OCI-LY7 (cell line): ENCODE data around the gene CHD2. TPM values are rescaled to one million over a fixed set of nuclear protein-coding genes. Genes with fewer than 3 reads are reported as not detected.
A peak's percentile ranks its signal among the peaks of the same experiment; 100 is the strongest.

Experiments
- BruUV-seq: library from RNA; stranded (reverse); fragments of 400-500 nt; replicated peaks from 2 replicates; lab custom pipeline; 2021; lab: Mats Ljungman, UMichigan
- CTCF ChIA-PET: fragments of 300-600 bp; sonication (Branson Sonifier 250); formaldehyde crosslinking; loops from one replicate; lab custom pipeline; 2022; ENCODE audit warnings: antibody characterized with exemption; ENCODE audit not compliant: unreplicated experiment; lab: Charles Lee
- POLR2A ChIA-PET: fragments of 300-600 bp; sonication (Branson Sonifier 250); formaldehyde crosslinking; loops from one replicate; lab custom pipeline; 2022; ENCODE audit warnings: antibody characterized with exemption; lab: Charles Lee
- DNase-seq: peaks from one replicate; pipeline ENCODE4 v3.0.0-alpha.2; 2015; ENCODE audit warnings: low spot score
- H2AFZ ChIP-seq: fragments of 200-600 bp; sonication (generic), shearing (Covaris generic); 2 replicates; pipeline ENCODE4 v1.6.1; 2014; ENCODE audit warnings: mild to moderate bottlenecking, antibody characterized with exemption, low read length, moderate library complexity
- H3K27ac ChIP-seq: fragments of 200-600 bp; sonication (generic); 2 replicates; pipeline ENCODE4 v1.5.1; 2014; ENCODE audit warnings: mixed run types, low read depth, mild to moderate bottlenecking, moderate library complexity, low read length, inconsistent platforms; ENCODE audit not compliant: poor library complexity, severe bottlenecking
- H3K36me3 ChIP-seq: fragments of 200-600 bp; sonication (generic); 2 replicates; pipeline ENCODE4 v1.6.1; 2014; ENCODE audit warnings: mild to moderate bottlenecking, antibody characterized with exemption, low read length, moderate library complexity, mixed read lengths; ENCODE audit not compliant: insufficient read depth
- H3K4me1 ChIP-seq: fragments of 200-600 bp; sonication (generic); 2 replicates; pipeline ENCODE4 v1.5.1; 2014; ENCODE audit warnings: mild to moderate bottlenecking, low read length; ENCODE audit not compliant: insufficient read depth, poor library complexity, severe bottlenecking
- H3K4me2 ChIP-seq: fragments of 200-600 bp; sonication (generic); 2 replicates; pipeline ENCODE4 v1.6.1; 2014; ENCODE audit warnings: mild to moderate bottlenecking, low read length
- H3K4me3 ChIP-seq: fragments of 200-600 bp; sonication (generic); 2 replicates; pipeline ENCODE4 v1.5.1; 2014; ENCODE audit warnings: mild to moderate bottlenecking, low read depth, low read length; ENCODE audit not compliant: poor library complexity, severe bottlenecking
- H3K79me2 ChIP-seq: fragments of 200-600 bp; sonication (generic); 2 replicates; pipeline ENCODE4 v1.6.1; 2016; ENCODE audit warnings: low read depth, mild to moderate bottlenecking, low read length, moderate library complexity, mixed read lengths; ENCODE audit not compliant: insufficient read depth
- H3K9me2 ChIP-seq: fragments of 200-600 bp; sonication (generic); 2 replicates; pipeline ENCODE4 v1.6.1; 2016; ENCODE audit warnings: mild to moderate bottlenecking, low read length, mixed read lengths; ENCODE audit not compliant: insufficient read depth
- H3K9me3 ChIP-seq: fragments of 200-600 bp; sonication (generic); 2 replicates; pipeline ENCODE4 v1.6.1; 2014; ENCODE audit warnings: mild to moderate bottlenecking, mixed run types, low read length, mixed read lengths
- H4K20me1 ChIP-seq: fragments of 200-600 bp; sonication (generic); 2 replicates; pipeline ENCODE4 v1.6.1; 2014; ENCODE audit warnings: mild to moderate bottlenecking, antibody characterized with exemption, low read length, moderate library complexity, mixed read lengths; ENCODE audit not compliant: insufficient read depth
- CTCF ChIP-seq: fragments of 200-600 bp; sonication (generic); conservative IDR thresholded peaks from 2 replicates; pipeline ENCODE4 v1.5.1; 2014; ENCODE audit warnings: mild to moderate bottlenecking, antibody characterized with exemption, low read length, moderate library complexity, mixed read lengths
- EZH2phosphoT487 ChIP-seq: fragments of 200-600 bp; sonication (generic); IDR thresholded peaks from 2 replicates; pipeline ENCODE4 v1.6.1; 2018; ENCODE audit warnings: low read depth, borderline replicate concordance, mild to moderate bottlenecking, mixed run types, antibody characterized with exemption, low read length, moderate library complexity, mixed read lengths
- intact Hi-C: fragments of 100-400 bp; cut with micrococcal nuclease; formaldehyde crosslinking; loops from one replicate; pipeline ENCODE4 v1.10.0; 2022; ENCODE audit not compliant: unreplicated experiment
- total RNA-seq, 2 experiments: library from RNA; depleted of rRNA in 1 of 2; stranded (reverse); fragments of >200 nt in 1 of 2; shearing (Covaris generic) in 1 of 2; gene quantifications; 2 replicates each; pipeline ENCODE4 v1.2.3, GENCODE V29; 2014 to 2022

The CHD2 gene
- total RNA-seq, 2 experiments from 2014 or later = 133 to 213 TPM

GRCh38 chr15:92907896-92908712, 8.0 kb downstream of the CHD2 start:
- H3K4me2 ChIP-seq = peak overlapping the region; percentile 89
- H3K9me2 ChIP-seq = no peaks in the 10 kb centered on the region
- DNase-seq = no peak
- no peak overlapping the region for H2AFZ ChIP-seq
- H4K20me1 ChIP-seq = peaks cover 32% of the 10 kb centered on the region; the same call in 1 of the 2 replicates
- CTCF ChIA-PET = interaction anchor here (0.6 to 0.8 kb wide), 3 partner anchors 9 to 111 kb away, joined by 3 to 5 read pairs (median 3); no protein-coding TSS in a partner anchor
- H3K79me2 ChIP-seq = peaks cover 97% of the 10 kb centered on the region
- peak overlapping the region; percentile 92 for H3K4me3 ChIP-seq
- H3K27ac ChIP-seq = peak overlapping the region; percentile 94
- intact Hi-C loops = loop anchor here (5.0 kb wide), 1 partner anchor 1056 kb away; the partner anchor contains the start of gene SLCO3A1
- H3K36me3 ChIP-seq = peaks cover 80% of the 10 kb centered on the region
- no peaks in the 10 kb centered on the region for H3K9me3 ChIP-seq
- peaks cover 62% of the 10 kb centered on the region for H3K4me1 ChIP-seq
- TF ChIP-seq EZH2phosphoT487 (no peak), CTCF (no peak)
- POLR2A ChIA-PET = interaction anchor here (0.5 to 10.3 kb wide), 18 partner anchors 8 to 102 kb away, joined by 3 to 121 read pairs (median 6); no protein-coding TSS in a partner anchor
- no TSS peak for BruUV-seq

- Histone ChIP-seq H3K36me3 (peaks cover 80% of the 10 kb centered on the region), H3K9me3 (no peaks in the 10 kb centered on the region), H3K4me1 (peaks cover 68% of the 10 kb centered on the region), H3K4me2 (no peak overlapping the region), H4K20me1 (peaks cover 32% of the 10 kb centered on the region; the same call in 1 of the 2 replicates), H3K9me2 (no peaks in the 10 kb centered on the region), H3K27ac (no peak overlapping the region), H2AFZ (no peak overlapping the region), H3K4me3 (no peak overlapping the region), H3K79me2 (peaks cover 97% of the 10 kb centered on the region)
- no peak for DNase-seq
- POLR2A ChIA-PET = interaction anchor here (0.6 to 10.3 kb wide), 15 partner anchors 8 to 103 kb away, joined by 3 to 121 read pairs (median 6); no protein-coding TSS in a partner anchor
- intact Hi-C loops = loop anchor here (5.0 kb wide), 1 partner anchor 1056 kb away; the partner anchor contains the start of gene SLCO3A1
- no TSS peak for BruUV-seq
- CTCF ChIA-PET = interaction anchor here (0.6 kb wide), 1 partner anchor 9 kb away, joined by 3 read pairs; no protein-coding TSS in a partner anchor
- TF ChIP-seq CTCF (no peak), EZH2phosphoT487 (no peak)
Measured at GRCh38 chr15:92908713-92909057, 8.6 kb downstream of the CHD2 start.
